GM12892 (cell line): ENCODE data around the gene FER.

ENCODE experiments used
- POLR2A ChIP-seq: IDR thresholded peaks from 2 replicates; pipeline ENCODE4 v1.6.1; 2011; ENCODE audit warnings: low read depth, low read length, control low read depth
- TAF1 ChIP-seq: IDR thresholded peaks from 2 replicates; pipeline ENCODE4 v1.6.1; 2011; ENCODE audit warnings: low read depth, mild to moderate bottlenecking, control low read depth, low read length, borderline replicate concordance

DNA sequence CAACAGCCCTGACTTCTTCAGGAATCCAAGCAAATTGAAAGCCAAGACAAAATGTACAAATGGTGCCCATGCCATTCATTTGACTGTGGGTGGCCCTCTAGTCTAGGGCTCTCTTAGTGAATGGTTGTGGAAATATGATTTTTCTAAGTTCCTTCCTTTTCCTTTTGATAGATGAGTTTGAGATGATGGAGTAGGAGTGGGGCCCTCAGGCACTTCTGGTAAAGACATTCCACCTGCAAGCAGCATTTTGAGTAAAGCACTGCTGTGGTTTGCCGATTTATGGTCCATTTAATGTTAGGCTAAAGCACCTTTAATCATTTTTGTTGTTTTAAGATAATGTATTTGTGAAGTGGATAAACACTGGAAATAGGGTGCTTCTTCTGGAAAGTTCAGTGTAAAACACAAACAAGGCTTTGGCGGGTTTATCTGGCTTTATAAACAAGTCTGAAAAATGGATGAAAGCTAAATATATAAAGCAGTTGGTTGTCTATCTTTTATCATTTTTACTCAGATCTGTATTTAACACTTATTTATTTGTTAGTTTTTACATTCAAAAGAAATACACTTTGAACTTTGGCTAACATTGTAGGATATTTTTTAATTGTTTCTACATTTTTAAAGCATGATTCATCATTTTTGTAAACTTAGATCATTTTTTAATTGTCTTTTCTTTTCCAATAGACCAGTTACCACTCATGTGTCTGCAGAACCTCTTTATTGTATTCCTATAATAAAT lies 448.6 kb downstream of the FER start:
- TF ChIP-seq TAF1 (no peak), POLR2A (no peak)
